PC-9 (cell line): ENCODE measurements around the gene BMI1. TPM values are rescaled to one million over a fixed set of nuclear protein-coding genes. Genes with fewer than 3 reads are reported as not detected.

Source experiments
- BruUV-seq: library from RNA; stranded (reverse); fragments of 400-500 nt; replicated peaks from 2 replicates; lab custom pipeline; 2021; lab: Mats Ljungman, UMichigan
- CTCF ChIA-PET: fragments of 300-600 bp; sonication (Branson Sonifier 250); formaldehyde crosslinking; loops from one replicate; lab custom pipeline; 2022; ENCODE audit warnings: antibody characterized with exemption; lab: Charles Lee
- POLR2A ChIA-PET: fragments of 300-600 bp; sonication (Branson Sonifier 250); formaldehyde crosslinking; loops from one replicate; lab custom pipeline; 2022; ENCODE audit warnings: antibody characterized with exemption; ENCODE audit not compliant: unreplicated experiment; lab: Charles Lee
- DNase-seq, 2 experiments: peaks; one replicate each; pipeline versions ENCODE4 v3.0.0 to v3.0.0-alpha.2; 2015 to 2022; ENCODE audit warnings: mixed read lengths in 1 of 2
- H2AFZ ChIP-seq: fragments of 200-600 bp; sonication (generic); 2 replicates; pipeline ENCODE4 v1.8.1; 2017; ENCODE audit warnings: antibody characterized with exemption
- H3F3A ChIP-seq: fragments of 200-600 bp; sonication (generic); 2 replicates; pipeline ENCODE4 v1.8.1; 2017; ENCODE audit warnings: antibody characterized with exemption, mild to moderate bottlenecking, low read depth; ENCODE audit not compliant: insufficient read depth
- H3K27ac ChIP-seq: fragments of 200-600 bp; sonication (generic); 2 replicates; pipeline ENCODE4 v1.6.1; 2016; ENCODE audit warnings: mixed run types
- H3K27me3 ChIP-seq: fragments of 200-600 bp; sonication (generic); 2 replicates; pipeline ENCODE4 v1.6.1; 2016; ENCODE audit warnings: low read depth, mixed run types; ENCODE audit not compliant: insufficient read depth
- H3K36me3 ChIP-seq: fragments of 200-600 bp; sonication (generic); 2 replicates; pipeline ENCODE4 v1.6.1; 2016; ENCODE audit warnings: low read depth, mixed run types
- H3K4me1 ChIP-seq: fragments of 200-600 bp; sonication (generic); replicated peaks from 2 replicates; pipeline ENCODE4 v1.6.1; 2016; ENCODE audit warnings: mixed run types; ENCODE audit not compliant: insufficient read depth
- H3K4me2 ChIP-seq: fragments of 200-600 bp; sonication (generic); 2 replicates; pipeline ENCODE4 v1.6.1; 2017; ENCODE audit warnings: mixed run types
- H3K4me3 ChIP-seq: fragments of 200-600 bp; sonication (generic); 2 replicates; pipeline ENCODE4 v1.6.1; 2016; ENCODE audit warnings: mixed run types
- H3K79me2 ChIP-seq: fragments of 200-600 bp; sonication (generic); 2 replicates; pipeline ENCODE4 v1.6.1; 2017; ENCODE audit warnings: low read depth, mixed run types
- H3K9me2 ChIP-seq: fragments of 200-600 bp; sonication (generic); 2 replicates; pipeline ENCODE4 v1.8.1; 2017; ENCODE audit warnings: mild to moderate bottlenecking; ENCODE audit not compliant: insufficient read depth
- H3K9me3 ChIP-seq: fragments of 200-600 bp; sonication (generic); 2 replicates; pipeline ENCODE4 v1.8.1; 2016; ENCODE audit warnings: low read depth; ENCODE audit not compliant: insufficient read depth
- H4K20me1 ChIP-seq: fragments of 200-600 bp; sonication (generic); 2 replicates; pipeline ENCODE4 v1.8.1; 2017; ENCODE audit not compliant: insufficient read depth
- EZH2 ChIP-seq: fragments of 200-600 bp; sonication (generic); IDR thresholded peaks from 2 replicates; pipeline ENCODE4 v1.8.0; 2017; ENCODE audit warnings: antibody characterized with exemption, low read depth
- intact Hi-C: fragments of 100-400 bp; cut with micrococcal nuclease; formaldehyde crosslinking; loops from one replicate; pipeline ENCODE4 v1.10.0; 2022; ENCODE audit not compliant: unreplicated experiment
- total RNA-seq: library from RNA; stranded (reverse); gene quantifications from 2 replicates; pipeline ENCODE4 v1.2.3, GENCODE V29; 2021
- TF ChIP-seq, protein P1 (sequence below): fragments of 200-600 bp; sonication (generic); conservative IDR thresholded peaks from 2 replicates; pipeline ENCODE4 v1.6.1; 2017; ENCODE audit warnings: mixed run types, antibody characterized with exemption, mild to moderate bottlenecking, moderate library complexity

BMI1 gene
- total RNA-seq, 1 experiment from 2014 or later: 48.4 TPM

DNA sequence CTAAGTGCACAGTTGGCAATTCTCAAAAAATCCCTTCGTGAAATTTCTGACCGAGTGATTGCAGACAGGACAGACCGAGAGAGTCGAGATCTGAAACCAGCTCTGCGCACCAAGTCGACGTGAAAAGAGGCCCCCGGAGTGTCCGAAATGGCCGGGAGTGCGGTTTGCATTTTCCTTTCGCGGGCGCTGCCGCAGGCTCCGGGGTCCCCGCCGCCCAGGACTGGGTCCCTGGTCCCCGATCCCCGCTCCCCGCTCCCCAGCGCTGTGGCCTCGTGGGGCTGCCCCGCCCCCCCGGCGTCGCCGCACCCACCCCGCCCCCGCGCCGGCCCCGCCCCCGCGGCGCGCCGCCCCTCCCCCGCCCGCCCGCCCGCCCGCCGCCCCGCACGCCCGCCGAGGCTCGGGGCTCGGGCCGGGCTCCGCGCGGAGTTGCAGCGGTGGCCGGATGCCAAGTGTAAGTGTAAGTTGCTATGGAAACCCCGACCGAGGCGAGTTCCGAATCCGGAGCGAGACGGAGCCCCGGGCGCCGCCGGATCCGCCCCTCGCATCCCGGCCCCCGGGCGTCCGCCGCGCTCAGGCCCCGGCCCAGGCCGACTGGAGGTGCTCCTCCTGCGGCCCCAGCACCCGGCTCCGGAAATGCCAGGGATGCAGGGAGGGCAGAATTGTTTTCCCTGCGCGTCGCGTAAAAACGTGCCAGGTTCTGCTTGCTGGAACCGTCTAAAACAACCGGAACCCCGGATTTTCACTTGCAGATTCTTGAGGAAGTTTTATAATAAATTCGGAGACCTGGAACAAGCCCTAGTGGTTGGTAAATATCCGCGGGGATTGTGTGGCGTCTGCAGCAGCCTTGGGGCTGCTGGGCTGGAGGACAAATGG is 4.6 kb downstream of the BMI1 start:
- no TSS peak for BruUV-seq
- intact Hi-C loops: loop anchor here (10.0 kb wide), 2 partner anchors 389 to 739 kb away; partner anchors contain the start of gene PIP4K2A
- H3K79me2 ChIP-seq: peaks cover 40% of the 10 kb centered on the region
- peak overlapping the region; percentile 86 for H2AFZ ChIP-seq
- peak overlapping the region; percentile 29; the same call in 1 of the 2 replicates for H3K27ac ChIP-seq
- POLR2A ChIA-PET: interaction anchor here (0.6 kb wide), 1 partner anchor 15 kb away, joined by 7 read pairs; no protein-coding TSS in a partner anchor
- CTCF ChIA-PET: no interaction called here
- 0 out of 2 replicates have a peak, but pooled peaks cover 3% of the 10 kb centered on the region for H3F3A ChIP-seq
- H3K4me1 ChIP-seq: peaks cover 27% of the 10 kb centered on the region
- no peaks in the 10 kb centered on the region for H3K9me2 ChIP-seq
- H3K36me3 ChIP-seq: peaks cover 9% of the 10 kb centered on the region; the same call in 1 of the 2 replicates
- no peaks in the 10 kb centered on the region for H3K9me3 ChIP-seq
- H3K4me3 ChIP-seq: peak overlapping the region; percentile 79
- TF ChIP-seq EZH2: no peak
- TF ChIP-seq, protein P1, sequence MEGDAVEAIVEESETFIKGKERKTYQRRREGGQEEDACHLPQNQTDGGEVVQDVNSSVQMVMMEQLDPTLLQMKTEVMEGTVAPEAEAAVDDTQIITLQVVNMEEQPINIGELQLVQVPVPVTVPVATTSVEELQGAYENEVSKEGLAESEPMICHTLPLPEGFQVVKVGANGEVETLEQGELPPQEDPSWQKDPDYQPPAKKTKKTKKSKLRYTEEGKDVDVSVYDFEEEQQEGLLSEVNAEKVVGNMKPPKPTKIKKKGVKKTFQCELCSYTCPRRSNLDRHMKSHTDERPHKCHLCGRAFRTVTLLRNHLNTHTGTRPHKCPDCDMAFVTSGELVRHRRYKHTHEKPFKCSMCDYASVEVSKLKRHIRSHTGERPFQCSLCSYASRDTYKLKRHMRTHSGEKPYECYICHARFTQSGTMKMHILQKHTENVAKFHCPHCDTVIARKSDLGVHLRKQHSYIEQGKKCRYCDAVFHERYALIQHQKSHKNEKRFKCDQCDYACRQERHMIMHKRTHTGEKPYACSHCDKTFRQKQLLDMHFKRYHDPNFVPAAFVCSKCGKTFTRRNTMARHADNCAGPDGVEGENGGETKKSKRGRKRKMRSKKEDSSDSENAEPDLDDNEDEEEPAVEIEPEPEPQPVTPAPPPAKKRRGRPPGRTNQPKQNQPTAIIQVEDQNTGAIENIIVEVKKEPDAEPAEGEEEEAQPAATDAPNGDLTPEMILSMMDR: no peak
- peak; percentile 34 to 79 for DNase-seq
- peaks cover 9% of the 10 kb centered on the region for H4K20me1 ChIP-seq
- peak overlapping the region; percentile 90 for H3K4me2 ChIP-seq
- peaks cover 16% of the 10 kb centered on the region for H3K27me3 ChIP-seq

DNA sequence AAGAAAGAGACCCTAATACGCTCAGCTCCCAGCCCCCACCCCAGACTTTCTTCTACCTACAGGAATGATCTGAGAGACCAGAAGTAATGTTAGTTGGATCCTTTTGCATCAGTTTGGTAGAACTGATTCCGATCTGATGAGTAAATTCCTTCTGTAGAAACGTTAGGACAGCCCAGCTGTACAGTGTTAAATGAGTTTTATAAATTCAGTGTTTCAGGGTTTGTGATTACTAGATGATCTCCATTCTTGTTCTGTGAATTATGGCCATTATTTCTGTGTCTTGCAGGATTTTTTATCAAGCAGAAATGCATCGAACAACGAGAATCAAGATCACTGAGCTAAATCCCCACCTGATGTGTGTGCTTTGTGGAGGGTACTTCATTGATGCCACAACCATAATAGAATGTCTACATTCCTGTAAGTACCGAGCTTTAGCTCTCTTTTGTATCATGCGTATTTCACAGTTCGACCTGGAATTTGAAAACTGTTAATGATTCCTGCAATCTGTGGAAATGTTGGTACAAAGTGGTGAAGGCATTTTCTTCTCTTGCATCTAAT is 5.3 kb downstream of the BMI1 start:
- Histone ChIP-seq H3K27me3 (peaks cover 16% of the 10 kb centered on the region), H2AFZ (peak overlapping the region; percentile 86), H3K4me3 (peak overlapping the region; percentile 74), H4K20me1 (peaks cover 9% of the 10 kb centered on the region), H3K36me3 (peaks cover 9% of the 10 kb centered on the region; the same call in 1 of the 2 replicates), H3F3A (0 out of 2 replicates have a peak, but pooled peaks cover 3% of the 10 kb centered on the region), H3K9me2 (no peaks in the 10 kb centered on the region), H3K79me2 (peaks cover 40% of the 10 kb centered on the region), H3K4me1 (peaks cover 27% of the 10 kb centered on the region), H3K27ac (peak overlapping the region; percentile 29; the same call in 1 of the 2 replicates), H3K9me3 (no peaks in the 10 kb centered on the region), H3K4me2 (peak overlapping the region; percentile 88)
- CTCF ChIA-PET: interaction anchor here (0.7 kb wide), 1 partner anchor 248 kb away, joined by 5 read pairs; no protein-coding TSS in a partner anchor
- intact Hi-C loops: loop anchor here (10.0 kb wide), 2 partner anchors 389 to 739 kb away; partner anchors contain the start of gene PIP4K2A
- POLR2A ChIA-PET: interaction anchor here (0.6 kb wide), 1 partner anchor 14 kb away, joined by 7 read pairs; no protein-coding TSS in a partner anchor
- BruUV-seq: TSS peak; percentile 3
- DNase-seq: no peak
- TF ChIP-seq, protein P1: no peak
- no peak for TF ChIP-seq EZH2

GRCh38 chr10:22329150-22329549 is 8.3 kb downstream of the BMI1 start:
- Histone ChIP-seq H3K36me3 (peaks cover 9% of the 10 kb centered on the region; the same call in 1 of the 2 replicates), H2AFZ (no peak overlapping the region), H3K9me2 (no peaks in the 10 kb centered on the region), H3K4me2 (no peak overlapping the region), H3K4me1 (peaks cover 16% of the 10 kb centered on the region), H3K79me2 (peaks cover 21% of the 10 kb centered on the region), H3K27ac (no peak overlapping the region), H4K20me1 (0 out of 2 replicates have a peak, but pooled peaks cover 3% of the 10 kb centered on the region), H3K4me3 (no peak overlapping the region), H3K27me3 (no peaks in the 10 kb centered on the region), H3F3A (peaks cover 7% of the 10 kb centered on the region; the same call in 1 of the 2 replicates), H3K9me3 (no peaks in the 10 kb centered on the region)
- no peak for TF ChIP-seq EZH2
- TF ChIP-seq, protein P1: no peak
- DNase-seq: no peak
- BruUV-seq: no TSS peak
- intact Hi-C loops: loop anchor here (10.0 kb wide), 2 partner anchors 386 to 736 kb away; partner anchors contain the start of gene PIP4K2A
- ChIA-PET POLR2A (no interaction called here), CTCF (no interaction called here)
